Uterus (tissue), 4 donors: ENCODE data around the gene SLC22A16. TPM values are rescaled to one million over a fixed set of nuclear protein-coding genes. Genes with fewer than 3 reads are reported as not detected.

Source experiments
- DNase-seq, 2 donors: peaks; one replicate each; pipeline ENCODE4 v3.0.0-alpha.2; 2019 to 2020
- H3K27ac ChIP-seq, 2 donors: fragments of 200-600 bp; sonication (generic); 1 replicate in 1 of 2; 2 replicates in 1 of 2; pipeline ENCODE4 v1.5.1; 2016 to 2018
- H3K27me3 ChIP-seq, 2 donors: fragments of 200-600 bp; sonication (generic); one replicate each; pipeline ENCODE4 v1.5.1; 2018 to 2019; ENCODE audit warnings: control low read depth in 1 of 2
- H3K36me3 ChIP-seq, 2 donors: fragments of 200-600 bp; sonication (generic); one replicate each; pipeline ENCODE4 v1.5.1; 2019; ENCODE audit warnings: control low read depth in 1 of 2
- H3K4me1 ChIP-seq, 2 donors: fragments of 200-600 bp; sonication (generic); one replicate each; pipeline ENCODE4 v1.5.1; 2018 to 2019; ENCODE audit warnings: control low read depth in 1 of 2
- H3K4me3 ChIP-seq, 2 donors: fragments of 200-600 bp; sonication (generic); 1 replicate in 1 of 2; 2 replicates in 1 of 2; pipeline ENCODE4 v1.5.1; 2018 to 2019; ENCODE audit warnings: mild to moderate bottlenecking in 1 of 2
- H3K9me3 ChIP-seq, 2 donors: fragments of 200-600 bp; sonication (generic); one replicate each; pipeline ENCODE4 v1.5.1; 2019; ENCODE audit warnings: control low read depth in 1 of 2
- POLR2A ChIP-seq, 2 donors: fragments of 450-650 bp; IDR thresholded peaks; one replicate each; pipeline ENCODE4 v1.6.1; 2016; ENCODE audit warnings: antibody characterized with exemption in 2 of 2, mild to moderate bottlenecking in 1 of 2, moderate library complexity in 1 of 2
- intact Hi-C: fragments of 100-400 bp; cut with DNase I; formaldehyde crosslinking; loops from one replicate; pipeline ENCODE4 v1.15.1; 2023; ENCODE audit warnings: low total_unique reads
- total RNA-seq, 4 donors: library from RNA; depleted of rRNA in 3 of 4; stranded (reverse); fragments of >200 nt in 3 of 4; gene quantifications; one replicate each; pipeline versions ENCODE4 v1.1.0 to v1.2.4, GENCODE V29; 2014 to 2023
- TF ChIP-seq, protein P1 (sequence below), 4 experiments: fragments of 200-600 bp in 2 of 4; fragments of 450-650 bp in 2 of 4; sonication (generic) in 2 of 4; IDR thresholded peaks; one replicate each; pipeline ENCODE4 v1.5.1; 2016 to 2019; ENCODE audit warnings: antibody characterized with exemption in 4 of 4, mild to moderate bottlenecking in 2 of 4, moderate library complexity in 1 of 4
- donor health status: DM: yes; HTN: yes; CAD: no.

SLC22A16 gene
- total RNA-seq, 4 donors from 2014 or later, result 2.9 to 10.8 TPM; not detected in 2

GRCh38 chr6:110408901-110409300, 67.5 kb downstream of the SLC22A16 start:
- intact Hi-C loops, result no loop called here
- H3K27ac ChIP-seq, result no peak overlapping the region
- TF ChIP-seq, protein P1, sequence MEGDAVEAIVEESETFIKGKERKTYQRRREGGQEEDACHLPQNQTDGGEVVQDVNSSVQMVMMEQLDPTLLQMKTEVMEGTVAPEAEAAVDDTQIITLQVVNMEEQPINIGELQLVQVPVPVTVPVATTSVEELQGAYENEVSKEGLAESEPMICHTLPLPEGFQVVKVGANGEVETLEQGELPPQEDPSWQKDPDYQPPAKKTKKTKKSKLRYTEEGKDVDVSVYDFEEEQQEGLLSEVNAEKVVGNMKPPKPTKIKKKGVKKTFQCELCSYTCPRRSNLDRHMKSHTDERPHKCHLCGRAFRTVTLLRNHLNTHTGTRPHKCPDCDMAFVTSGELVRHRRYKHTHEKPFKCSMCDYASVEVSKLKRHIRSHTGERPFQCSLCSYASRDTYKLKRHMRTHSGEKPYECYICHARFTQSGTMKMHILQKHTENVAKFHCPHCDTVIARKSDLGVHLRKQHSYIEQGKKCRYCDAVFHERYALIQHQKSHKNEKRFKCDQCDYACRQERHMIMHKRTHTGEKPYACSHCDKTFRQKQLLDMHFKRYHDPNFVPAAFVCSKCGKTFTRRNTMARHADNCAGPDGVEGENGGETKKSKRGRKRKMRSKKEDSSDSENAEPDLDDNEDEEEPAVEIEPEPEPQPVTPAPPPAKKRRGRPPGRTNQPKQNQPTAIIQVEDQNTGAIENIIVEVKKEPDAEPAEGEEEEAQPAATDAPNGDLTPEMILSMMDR (IDR thresholded peaks at IDR 0.05), result no peak
- no peak for TF ChIP-seq POLR2A (IDR thresholded peaks at IDR 0.05)

GRCh38 chr6:110404607-110405006, 71.8 kb downstream of the SLC22A16 start:
- no peak overlapping the region for H3K4me3 ChIP-seq
- no peaks in the 10 kb centered on the region for H3K9me3 ChIP-seq
- H3K27me3 ChIP-seq, result no peaks in the 10 kb centered on the region
- H3K27ac ChIP-seq, result no peak overlapping the region
- DNase-seq, result no peak
- no peaks in the 10 kb centered on the region for H3K4me1 ChIP-seq
- H3K36me3 ChIP-seq, result no peaks in the 10 kb centered on the region
- TF ChIP-seq, protein P1 (IDR thresholded peaks at IDR 0.05), result no peak
- TF ChIP-seq POLR2A (IDR thresholded peaks at IDR 0.05), result no peak
- intact Hi-C loops, result no loop called here

More at GRCh38 chr6:110408901-110409300, 67.5 kb downstream of the SLC22A16 start:
- no peaks in the 10 kb centered on the region for H3K36me3 ChIP-seq
- no peaks in the 10 kb centered on the region for H3K9me3 ChIP-seq
- H3K4me3 ChIP-seq, result no peak overlapping the region
- DNase-seq, result no peak
- no peaks in the 10 kb centered on the region for H3K27me3 ChIP-seq
- H3K4me1 ChIP-seq, result no peaks in the 10 kb centered on the region

DNA sequence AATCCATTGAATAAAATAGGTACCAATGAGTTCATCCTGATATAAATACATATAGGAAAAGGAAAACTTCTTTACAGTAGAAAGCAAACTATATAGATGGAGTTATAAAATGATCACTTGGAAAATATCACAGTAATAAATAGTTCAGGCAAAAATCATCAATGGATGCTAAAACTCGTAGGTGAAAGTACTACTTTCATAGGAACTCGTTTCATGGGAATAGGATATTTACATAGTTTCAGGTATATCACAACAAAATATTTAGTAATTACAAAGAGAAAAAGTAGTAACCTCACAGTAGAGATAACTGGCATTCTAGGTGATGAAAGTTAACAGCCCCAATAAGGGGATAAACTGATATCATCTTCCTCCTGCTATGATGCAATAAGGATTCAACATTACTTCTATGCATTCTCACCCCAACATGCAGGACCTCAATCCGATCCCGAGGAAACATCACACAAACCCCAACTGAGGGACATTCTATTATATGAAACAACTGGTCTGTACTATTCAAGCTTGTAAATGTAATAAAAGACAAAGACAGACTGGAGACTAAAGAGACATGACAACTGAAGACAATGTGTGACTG, 74.7 kb downstream of the SLC22A16 start:
- Histone ChIP-seq H3K4me1 (no peaks in the 10 kb centered on the region), H3K27me3 (no peaks in the 10 kb centered on the region), H3K27ac (no peak overlapping the region), H3K9me3 (no peaks in the 10 kb centered on the region), H3K36me3 (no peaks in the 10 kb centered on the region), H3K4me3 (no peak overlapping the region)
- DNase-seq, result no peak
- TF ChIP-seq, protein P1 (IDR thresholded peaks at IDR 0.05), result no peak
- TF ChIP-seq POLR2A (IDR thresholded peaks at IDR 0.05), result no peak
- intact Hi-C loops, result no loop called here

GRCh38 chr6:110400208-110400607, 76.2 kb downstream of the SLC22A16 start:
- DNase-seq, result peak in 1 of 2 donors; percentile 36
- intact Hi-C loops, result no loop called here
- H3K27ac ChIP-seq, result peak overlapping the region; percentile 64 to 68

More at GRCh38 chr6:110400208-110400607, 76.2 kb downstream of the SLC22A16 start:
- no peaks in the 10 kb centered on the region for H3K9me3 ChIP-seq
- H3K4me1 ChIP-seq, result no peaks in the 10 kb centered on the region
- no peaks in the 10 kb centered on the region for H3K36me3 ChIP-seq
- H3K4me3 ChIP-seq, result peak overlapping the region; percentile 36 to 44
- TF ChIP-seq, protein P1 (IDR thresholded peaks at IDR 0.05), result no peak
- TF ChIP-seq POLR2A (IDR thresholded peaks at IDR 0.05), result no peak
- no peaks in the 10 kb centered on the region for H3K27me3 ChIP-seq
